Spleen (tissue), 13 donors: ENCODE data around the gene TRPC1. TPM values are rescaled to one million over a fixed set of nuclear protein-coding genes. Genes with fewer than 3 reads are reported as not detected.
A peak's percentile ranks its signal among the peaks of the same experiment; 100 is the strongest.

Source experiments
- DNase-seq: peaks from one replicate; pipeline ENCODE4 v3.0.0-alpha.2; 2020
- H3K27ac ChIP-seq, 8 donors: fragments of 200-600 bp; sonication (generic) in 7 of 8; 1 replicate in 4 of 8; 2 replicates in 4 of 8; pipeline versions ENCODE4 v1.5.0 to v1.8.0; 2016 to 2021; ENCODE audit warnings: inconsistent platforms in 4 of 8, mild to moderate bottlenecking in 4 of 8, moderate library complexity in 1 of 8
- H3K27me3 ChIP-seq, 7 donors: fragments of 200-600 bp; sonication (generic) in 6 of 7; replicated peaks in 1 of 7; 1 replicate in 4 of 7; 2 replicates in 3 of 7; pipeline versions ENCODE4 v1.5.0 to v1.8.0; 2016 to 2021; ENCODE audit warnings: inconsistent platforms in 3 of 7, mild to moderate bottlenecking in 1 of 7
- H3K36me3 ChIP-seq, 6 donors: fragments of 200-600 bp; sonication (generic) in 5 of 6; 1 replicate in 4 of 6; 2 replicates in 2 of 6; pipeline versions ENCODE4 v1.5.0 to v1.8.0; 2016 to 2021; ENCODE audit warnings: inconsistent platforms in 2 of 6
- H3K4me1 ChIP-seq, 6 donors: fragments of 200-600 bp; sonication (generic) in 5 of 6; 1 replicate in 3 of 6; 2 replicates in 3 of 6; pipeline versions ENCODE4 v1.5.0 to v1.8.0; 2016 to 2021; ENCODE audit warnings: inconsistent platforms in 3 of 6
- H3K4me3 ChIP-seq, 8 donors: fragments of 200-600 bp; sonication (generic) in 7 of 8; 1 replicate in 4 of 8; 2 replicates in 4 of 8; pipeline versions ENCODE4 v1.5.0 to v1.8.0; 2016 to 2021; ENCODE audit warnings: inconsistent platforms in 4 of 8, mild to moderate bottlenecking in 4 of 8, moderate library complexity in 2 of 8
- H3K9me3 ChIP-seq, 8 donors: fragments of 200-600 bp; sonication (generic) in 7 of 8; 1 replicate in 4 of 8; 2 replicates in 4 of 8; pipeline versions ENCODE4 v1.5.0 to v1.8.0; 2016 to 2021; ENCODE audit warnings: inconsistent platforms in 4 of 8
- POLR2A ChIP-seq, 3 donors: fragments of 450-650 bp; IDR thresholded peaks; one replicate each; pipeline ENCODE4 v1.5.1; 2017; ENCODE audit warnings: antibody characterized with exemption in 3 of 3, mild to moderate bottlenecking in 1 of 3
- POLR2AphosphoS5 ChIP-seq, 3 donors: sonication (generic); formaldehyde crosslinking; IDR thresholded peaks; one replicate each; pipeline ENCODE4 v1.5.1; 2017; ENCODE audit warnings: antibody characterized with exemption in 3 of 3
- WGBS, 5 donors: extraction: QIAGEN DNeasy Blood & Tissue Kit in 3 of 5; methylation state at CpG; one replicate each; pipeline versions ENCODE4 v1.1.5 to v1.1.7; 2013 to 2018; 5-methylcytosine and 5-hydroxymethylcytosine counted together
- intact Hi-C: fragments of 100-400 bp; cut with DNase I; formaldehyde crosslinking; loops from one replicate; pipeline ENCODE4 v1.15.0; 2023; ENCODE audit warnings: low total_unique reads
- long read RNA-seq, 2 donors: transcript quantifications; one replicate each; lab custom pipeline, GENCODE V29; 2026
- polyA plus RNA-seq, 3 donors: library from polyadenylated mRNA; stranded (reverse); fragments of 200-250 nt; gene quantifications; one replicate each; pipeline ENCODE4 v1.2.1, GENCODE V29; 2013
- total RNA-seq, 7 donors: library from RNA; depleted of rRNA in 3 of 7; stranded (reverse); fragments of >200 nt in 3 of 7; fragmentation: NEBNext Ultra II Directional in 4 of 7; extraction: Animal tissue kit (Norgen Biotek cat#: 25700) in 4 of 7; gene quantifications; one replicate each; pipeline versions ENCODE4 v1.1.0 to v1.2.1, GENCODE V29; 2016 to 2021
- TF ChIP-seq, protein P1 (sequence below), 11 experiments: fragments of 200-600 bp in 7 of 11; fragments of 450-650 bp in 4 of 11; sonication (generic) in 4 of 11; IDR thresholded peaks in 8 of 11; conservative IDR thresholded peaks in 3 of 11; 1 replicate in 7 of 11; 2 replicates in 4 of 11; pipeline versions ENCODE4 v1.4.0 to v1.8.0; 2016 to 2021; ENCODE audit warnings: antibody characterized with exemption in 11 of 11, inconsistent platforms in 4 of 11, mild to moderate bottlenecking in 1 of 11
- donor health status: healthy with polysubstance abuse.
- donor health status: DM: no; HTN: no; CAD: no; lungs with moderate emphysema.
- donor health status: DM: no; HTN: no; CAD: no.
- donor health status: Bipolar disorder and iron deficiency.
- donor health status: healthy.
- donor health status: DM: no; HTN: no; CAD: no.
- donor health status: DM: yes; HTN: yes; CAD: no.

Gene TRPC1
- total RNA-seq (10 to 100 TPM in 1 of 7 donors, 1 to 10 TPM in 6; 5.5 to 21.8 (median 8.1) TPM), polyA plus RNA-seq (1 to 10 TPM; 1.7 to 3.0 (median 2.5) TPM)
- long read RNA-seq, donor 1, result 0 reads
- long read RNA-seq, donor 2, result 0 reads

DNA sequence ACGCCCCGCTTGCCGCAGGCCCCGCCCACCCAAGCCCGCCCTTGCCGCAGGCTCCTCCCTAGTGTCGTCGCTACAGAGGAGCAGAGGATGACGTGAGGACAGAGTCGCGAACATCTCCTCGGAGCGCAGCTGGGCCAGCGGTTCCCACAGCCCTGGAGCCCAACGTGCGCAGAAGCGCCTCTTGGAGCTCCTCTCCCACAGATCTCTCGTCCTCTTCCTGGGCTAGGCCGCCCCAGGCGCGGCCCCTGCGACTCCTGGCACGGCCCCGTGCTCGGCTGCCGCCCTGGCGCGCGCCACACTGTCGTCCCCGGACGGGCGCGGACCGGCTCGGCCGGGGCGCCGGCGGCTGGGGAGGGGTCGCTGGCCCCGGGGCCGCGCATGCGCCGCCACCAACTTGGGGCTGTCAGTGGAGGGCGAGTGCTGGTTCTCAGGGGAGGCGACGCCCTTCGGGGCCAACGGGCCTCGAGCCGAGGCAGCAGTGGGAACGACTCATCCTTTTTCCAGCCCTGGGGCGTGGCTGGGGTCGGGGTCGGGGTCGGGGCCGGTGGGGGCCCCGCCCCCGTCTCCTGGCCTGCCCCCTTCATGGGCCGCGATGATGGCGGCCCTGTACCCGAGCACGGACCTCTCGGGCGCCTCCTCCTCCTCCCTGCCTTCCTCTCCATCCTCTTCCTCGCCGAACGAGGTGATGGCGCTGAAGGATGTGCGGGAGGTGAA lies at the start of gene TRPC1:
TRPC1 (plus strand) TSS at position 67 of the 714 bp plus-strand sequence; CDS start at position 593, 526 bp downstream.
- DNase-seq, result peak; percentile 91
- intact Hi-C loops, result loop anchor here (10.0 kb wide), 1 partner anchor 129 kb away; the partner anchor contains the start of gene PLS1
- peaks cover 0 to 22% (median 14%) of the 10 kb centered on the region in 6 donors for H3K4me1 ChIP-seq
- peaks cover 0 to 28% (median 0%) of the 10 kb centered on the region in 7 donors for H3K27me3 ChIP-seq
- TF ChIP-seq POLR2AphosphoS5 (IDR thresholded peaks at IDR 0.05) (peak; percentile 90 to 96 (median 95)), POLR2A (IDR thresholded peaks at IDR 0.05) (peak in 1 of 3 donors; percentile 58)
- TF ChIP-seq, protein P1, sequence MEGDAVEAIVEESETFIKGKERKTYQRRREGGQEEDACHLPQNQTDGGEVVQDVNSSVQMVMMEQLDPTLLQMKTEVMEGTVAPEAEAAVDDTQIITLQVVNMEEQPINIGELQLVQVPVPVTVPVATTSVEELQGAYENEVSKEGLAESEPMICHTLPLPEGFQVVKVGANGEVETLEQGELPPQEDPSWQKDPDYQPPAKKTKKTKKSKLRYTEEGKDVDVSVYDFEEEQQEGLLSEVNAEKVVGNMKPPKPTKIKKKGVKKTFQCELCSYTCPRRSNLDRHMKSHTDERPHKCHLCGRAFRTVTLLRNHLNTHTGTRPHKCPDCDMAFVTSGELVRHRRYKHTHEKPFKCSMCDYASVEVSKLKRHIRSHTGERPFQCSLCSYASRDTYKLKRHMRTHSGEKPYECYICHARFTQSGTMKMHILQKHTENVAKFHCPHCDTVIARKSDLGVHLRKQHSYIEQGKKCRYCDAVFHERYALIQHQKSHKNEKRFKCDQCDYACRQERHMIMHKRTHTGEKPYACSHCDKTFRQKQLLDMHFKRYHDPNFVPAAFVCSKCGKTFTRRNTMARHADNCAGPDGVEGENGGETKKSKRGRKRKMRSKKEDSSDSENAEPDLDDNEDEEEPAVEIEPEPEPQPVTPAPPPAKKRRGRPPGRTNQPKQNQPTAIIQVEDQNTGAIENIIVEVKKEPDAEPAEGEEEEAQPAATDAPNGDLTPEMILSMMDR (IDR thresholded peaks at IDR 0.05 in 8 of 11, conservative IDR thresholded peaks at IDR 0.05 in 3 of 11), result no peak
- H3K27ac ChIP-seq, result peak within 1 kb of the TSS; percentile 59 to 91 (median 88)
- 1 to 5% (median 1%) methylated on average over 8 to 73 of the region's 73 CpGs for WGBS, 5 donors
- H3K36me3 ChIP-seq, result no peaks in the 10 kb centered on the region
- H3K4me3 ChIP-seq, result peak within 1 kb of the TSS; percentile 50 to 88 (median 66)
- no peaks in the 10 kb centered on the region for H3K9me3 ChIP-seq

DNA sequence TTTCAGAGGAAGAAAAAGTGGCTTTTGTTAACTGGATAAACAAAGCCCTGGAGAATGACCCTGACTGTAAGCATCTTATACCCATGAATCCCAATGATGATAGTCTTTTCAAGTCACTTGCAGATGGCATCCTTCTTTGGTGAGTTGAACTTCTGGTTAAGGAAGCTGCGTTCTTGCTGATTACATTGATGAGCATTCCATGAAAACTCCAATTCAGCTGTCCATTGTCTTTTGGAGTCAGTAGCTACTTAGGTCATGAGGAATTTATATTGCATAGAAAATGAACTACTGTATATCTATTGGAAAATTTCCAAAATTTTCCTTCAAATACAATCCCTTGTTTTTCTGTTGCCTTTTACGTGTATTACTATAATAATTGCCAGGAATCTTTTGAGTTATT lies 47.7 kb upstream of the TRPC1 start:
- no peak for TF ChIP-seq POLR2AphosphoS5 (IDR thresholded peaks at IDR 0.05)
- no peak for TF ChIP-seq POLR2A (IDR thresholded peaks at IDR 0.05)
- TF ChIP-seq, protein P1 (IDR thresholded peaks at IDR 0.05 in 8 of 11, conservative IDR thresholded peaks at IDR 0.05 in 3 of 11), result no peak
- no peak for DNase-seq
- Histone ChIP-seq H3K27me3 (no peaks in the 10 kb centered on the region), H3K4me3 (no peak overlapping the region), H3K27ac (no peak overlapping the region), H3K9me3 (no peaks in the 10 kb centered on the region), H3K4me1 (no peaks in the 10 kb centered on the region), H3K36me3 (no peaks in the 10 kb centered on the region)
- intact Hi-C loops, result no loop called here
- 87 to 96% (median 89%) methylated on average over 2 of the region's 2 CpGs for WGBS, 5 donors

DNA sequence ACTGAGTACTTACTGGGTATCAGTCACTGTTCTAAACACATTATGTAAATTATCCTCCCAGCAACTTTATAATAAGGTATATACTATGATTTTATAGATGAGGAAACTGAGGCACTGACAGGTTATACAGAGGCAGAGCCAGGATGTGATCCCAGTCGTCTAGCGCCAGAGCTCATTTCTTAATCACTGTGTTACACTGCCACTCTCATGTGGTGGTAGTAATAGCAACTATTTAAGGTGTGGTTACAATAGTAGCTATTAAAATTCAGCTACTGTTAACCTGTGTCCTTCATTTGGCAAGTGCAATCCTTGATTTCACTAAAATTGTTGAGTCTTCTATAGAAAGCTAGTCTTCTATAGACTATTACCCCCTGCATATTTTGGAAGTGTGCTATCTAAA lies 43.1 kb upstream of the TRPC1 start:
- TF ChIP-seq POLR2A (IDR thresholded peaks at IDR 0.05), result no peak
- TF ChIP-seq, protein P1 (IDR thresholded peaks at IDR 0.05 in 8 of 11, conservative IDR thresholded peaks at IDR 0.05 in 3 of 11), result no peak
- no peak for TF ChIP-seq POLR2AphosphoS5 (IDR thresholded peaks at IDR 0.05)
- Histone ChIP-seq H3K9me3 (no peaks in the 10 kb centered on the region), H3K27me3 (no peaks in the 10 kb centered on the region), H3K36me3 (no peaks in the 10 kb centered on the region), H3K27ac (no peak overlapping the region), H3K4me3 (no peak overlapping the region), H3K4me1 (no peaks in the 10 kb centered on the region)
- intact Hi-C loops, result no loop called here
- no peak for DNase-seq
- WGBS, 5 donors, result 78 to 90% (median 83%) methylated on average over 2 of the region's 2 CpGs

DNA sequence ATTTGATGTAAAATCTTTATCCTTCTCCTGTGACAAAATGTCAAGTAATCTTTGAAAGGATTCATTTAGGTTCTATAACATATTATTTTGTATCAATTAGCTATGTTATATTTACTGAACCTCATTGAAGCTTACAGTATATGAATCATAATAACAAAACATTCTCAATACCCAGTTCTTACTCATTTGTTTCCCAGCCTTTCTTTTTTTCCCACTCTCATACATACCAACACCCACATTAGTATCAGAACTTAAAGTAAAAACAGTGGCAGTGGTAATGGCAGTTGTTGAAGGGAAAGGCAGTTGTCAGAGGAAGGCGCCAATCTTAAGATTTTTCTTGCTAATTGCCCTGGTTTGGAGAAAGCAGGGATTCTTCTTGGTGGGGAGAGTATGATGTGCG lies 33.2 kb upstream of the TRPC1 start:
- Histone ChIP-seq H3K4me1 (no peaks in the 10 kb centered on the region), H3K36me3 (no peaks in the 10 kb centered on the region), H3K4me3 (no peak overlapping the region), H3K27me3 (no peaks in the 10 kb centered on the region), H3K27ac (no peak overlapping the region), H3K9me3 (no peaks in the 10 kb centered on the region)
- 87 to 96% (median 93%) methylated on average over 2 of the region's 2 CpGs for WGBS, 5 donors
- TF ChIP-seq POLR2AphosphoS5 (IDR thresholded peaks at IDR 0.05), result no peak
- TF ChIP-seq, protein P1 (IDR thresholded peaks at IDR 0.05 in 8 of 11, conservative IDR thresholded peaks at IDR 0.05 in 3 of 11), result no peak
- no peak for DNase-seq
- intact Hi-C loops, result no loop called here
